SK-N-SH (cell line): ENCODE measurements around the gene STARD7. TPM values are rescaled to one million over a fixed set of nuclear protein-coding genes. Genes with fewer than 3 reads are reported as not detected.

Experiments
- CTCF ChIA-PET: fragments of 300-600, 350-600 bp; formaldehyde crosslinking; extraction: SDS; loops from one replicate; lab custom pipeline; 2021; lab: Yijun Ruan, JAX
- POLR2A ChIA-PET: fragments of 350-600 bp; sonication (Branson Sonifier 250); formaldehyde crosslinking; extraction: SDS; loops from one replicate; lab custom pipeline; 2020; ENCODE audit warnings: antibody characterized with exemption, inconsistent platforms; lab: Yijun Ruan, JAX
- DNase-seq: peaks from one replicate; pipeline ENCODE4 v3.0.0; 2012
- H2AFZ ChIP-seq: fragments of 200-600 bp; sonication (generic); 2 replicates; pipeline ENCODE4 v1.8.1; 2016; ENCODE audit warnings: antibody characterized with exemption, mild to moderate bottlenecking, low read depth
- H3F3A ChIP-seq: fragments of 200-600 bp; sonication (generic); replicated peaks from 2 replicates; pipeline ENCODE3; 2016; ENCODE audit warnings: antibody characterized with exemption, mild to moderate bottlenecking; ENCODE audit not compliant: insufficient read depth
- H3K27ac ChIP-seq, 2 experiments: fragments of 200-500 bp in 1 of 2; fragments of 200-600 bp in 1 of 2; sonication (Bioruptor generic) in 1 of 2; sonication (generic), shearing (Covaris generic) in 1 of 2; 2 replicates each; pipeline versions ENCODE4 v1.5.1 to v1.6.1; 2014 to 2016; ENCODE audit warnings: low read depth in 2 of 2, inconsistent platforms in 1 of 2, low read length in 1 of 2, mild to moderate bottlenecking in 1 of 2, mixed read lengths in 1 of 2
- H3K27me3 ChIP-seq: fragments of 200-600 bp; sonication (generic), shearing (Covaris generic); 2 replicates; pipeline ENCODE4 v1.6.1; 2016; ENCODE audit warnings: mixed run types; ENCODE audit not compliant: insufficient read depth
- H3K36me3 ChIP-seq, 2 experiments: fragments of 200-500 bp in 1 of 2; fragments of 200-600 bp in 1 of 2; sonication (Bioruptor generic) in 1 of 2; sonication (generic) in 1 of 2; replicated peaks in 1 of 2; 2 replicates each; pipeline versions ENCODE3 to v1.5.1; 2014 to 2016; ENCODE audit warnings: low read length in 1 of 2, mild to moderate bottlenecking in 1 of 2; ENCODE audit not compliant: insufficient read depth in 2 of 2, control insufficient read depth in 1 of 2
- H3K4me1 ChIP-seq, 2 experiments: fragments of 200-500 bp in 1 of 2; fragments of 200-600 bp in 1 of 2; sonication (Bioruptor generic) in 1 of 2; sonication (generic), shearing (Covaris generic) in 1 of 2; 2 replicates each; pipeline versions ENCODE4 v1.5.1 to v1.6.1; 2014 to 2016; ENCODE audit warnings: low read depth in 1 of 2, low read length in 1 of 2, mixed run types in 1 of 2; ENCODE audit not compliant: insufficient read depth in 2 of 2, control insufficient read depth in 1 of 2
- H3K4me2 ChIP-seq: fragments of 200-600 bp; sonication (generic), shearing (Covaris generic); 2 replicates; pipeline ENCODE4 v1.6.1; 2017; ENCODE audit warnings: mixed run types
- H3K4me3 ChIP-seq, 2 experiments: fragments of 200-500 bp in 1 of 2; fragments of 200-600 bp in 1 of 2; sonication (Bioruptor generic) in 1 of 2; sonication (generic), shearing (Covaris generic) in 1 of 2; 2 replicates each; pipeline versions ENCODE4 v1.5.1 to v1.8.1; 2014 to 2016; ENCODE audit warnings: low read depth in 2 of 2, inconsistent platforms in 1 of 2, low read length in 1 of 2, mild to moderate bottlenecking in 1 of 2, mixed read lengths in 1 of 2, moderate library complexity in 1 of 2
- H3K79me2 ChIP-seq: fragments of 200-600 bp; sonication (generic); 2 replicates; pipeline ENCODE4 v1.8.1; 2017; ENCODE audit warnings: mild to moderate bottlenecking; ENCODE audit not compliant: insufficient read depth
- H3K9ac ChIP-seq: fragments of 200-600 bp; sonication (generic); 2 replicates; pipeline ENCODE4 v1.6.1; 2017; ENCODE audit warnings: mixed run types
- H3K9me2 ChIP-seq: fragments of 200-600 bp; sonication (generic); 2 replicates; pipeline ENCODE4 v1.6.1; 2017; ENCODE audit warnings: mixed run types
- H3K9me3 ChIP-seq: fragments of 200-600 bp; sonication (generic); 2 replicates; pipeline ENCODE4 v1.6.1; 2017; ENCODE audit warnings: mixed run types, mild to moderate bottlenecking, moderate library complexity
- H4K20me1 ChIP-seq: fragments of 200-600 bp; sonication (generic); 2 replicates; pipeline ENCODE4 v1.6.1; 2017; ENCODE audit warnings: mild to moderate bottlenecking, mixed run types; ENCODE audit not compliant: insufficient read depth
- CTCF ChIP-seq: fragments of 200-600 bp; sonication (generic); IDR thresholded peaks from 2 replicates; pipeline ENCODE4 v1.6.1; 2017; ENCODE audit warnings: antibody characterized with exemption, mild to moderate bottlenecking, moderate library complexity
- ELF1 ChIP-seq: IDR thresholded peaks from 2 replicates; pipeline ENCODE4 v1.4.0; 2012
- EP300 ChIP-seq, 2 experiments: IDR thresholded peaks; 2 replicates each; pipeline versions ENCODE4 v1.4.0 to v1.6.1; 2012; ENCODE audit warnings: borderline replicate concordance in 1 of 2, low read depth in 1 of 2, low read length in 1 of 2
- EZH2phosphoT487 ChIP-seq: fragments of 200-600 bp; sonication (generic); IDR thresholded peaks from 2 replicates; pipeline ENCODE4 v1.6.1; 2017; ENCODE audit warnings: low read depth, mixed run types, mild to moderate bottlenecking, antibody characterized with exemption, moderate library complexity, borderline replicate concordance
- FOSL2 ChIP-seq: IDR thresholded peaks from 2 replicates; pipeline ENCODE4 v1.4.0; 2012; ENCODE audit warnings: low read depth, mild to moderate bottlenecking, moderate library complexity, borderline replicate concordance
- FOXM1 ChIP-seq: IDR thresholded peaks from 2 replicates; pipeline ENCODE4 v1.4.0; 2012; ENCODE audit warnings: low read depth, mild to moderate bottlenecking
- GABPA ChIP-seq: IDR thresholded peaks from 2 replicates; pipeline ENCODE4 v1.4.0; 2012; ENCODE audit warnings: low read depth, mild to moderate bottlenecking
- GATA2 ChIP-seq: sonication (generic); formaldehyde crosslinking; IDR thresholded peaks from 2 replicates; pipeline ENCODE4 v1.5.0; 2020; ENCODE audit warnings: mild to moderate bottlenecking, missing genetic modification reagents
- NFIC ChIP-seq: IDR thresholded peaks from 2 replicates; pipeline ENCODE4 v1.4.0; 2012; ENCODE audit warnings: borderline replicate concordance
- POLR2AphosphoS5 ChIP-seq: IDR thresholded peaks from 2 replicates; pipeline ENCODE4 v1.6.1; 2012; ENCODE audit warnings: low read depth, low read length
- RCOR1 ChIP-seq: fragments of 150-350 bp; IDR thresholded peaks from 2 replicates; pipeline ENCODE4 v1.6.1; 2017; ENCODE audit warnings: antibody characterized with exemption, low read length
- RFX5 ChIP-seq: IDR thresholded peaks from 2 replicates; pipeline ENCODE4 v1.6.1; 2012; ENCODE audit warnings: mild to moderate bottlenecking, improper control_type of control experiment, low read length
- SIN3A ChIP-seq: IDR thresholded peaks from 2 replicates; pipeline ENCODE4 v1.6.1; 2012; ENCODE audit warnings: low read depth, mild to moderate bottlenecking, low read length, moderate library complexity, borderline replicate concordance
- SMC3 ChIP-seq: IDR thresholded peaks from 2 replicates; pipeline ENCODE4 v1.6.1; 2012; ENCODE audit warnings: low read depth, low read length, improper control_type of control experiment
- TEAD4 ChIP-seq: IDR thresholded peaks from 2 replicates; pipeline ENCODE4 v1.4.0; 2012; ENCODE audit warnings: mild to moderate bottlenecking, borderline replicate concordance; ENCODE audit not compliant: insufficient read depth
- USF1 ChIP-seq: IDR thresholded peaks from 2 replicates; pipeline ENCODE4 v1.4.0; 2012; ENCODE audit warnings: low read depth, borderline replicate concordance
- WGBS: methylation state at CpG from one replicate; pipeline ENCODE4 v1.1.6; 2017; ENCODE audit warnings: low lambda C conversion rate; 5-methylcytosine and 5-hydroxymethylcytosine counted together
- polyA plus RNA-seq, 3 experiments: library from polyadenylated mRNA; depleted of rRNA; stranded (reverse); fragments of >200 nt; gene quantifications; 2 replicates each; pipeline ENCODE4 v1.2.3, GENCODE V29; 2012
- TF ChIP-seq, protein P1 (sequence below): fragments of 150-350 bp; IDR thresholded peaks from 2 replicates; pipeline ENCODE4 v1.6.1; 2016; ENCODE audit warnings: mild to moderate bottlenecking, low read depth, low read length
- TF ChIP-seq, protein P2 (sequence below): IDR thresholded peaks from 2 replicates; pipeline ENCODE4 v1.4.0; 2012; ENCODE audit warnings: low read depth
- TF ChIP-seq, protein P3 (sequence below): IDR thresholded peaks from 2 replicates; pipeline ENCODE4; 2012

Gene STARD7
- polyA plus RNA-seq, 1 of the 3 experiments (the other 2 are of a cell fraction): 36.1 TPM

GRCh38 chr2:96218508-96219131 lies 10.0 kb upstream of the STARD7 start:
- Histone ChIP-seq H3K27me3 (no peaks in the 10 kb centered on the region), H3K4me3 (no peak overlapping the region), H2AFZ (no peak overlapping the region), H4K20me1 (no peaks in the 10 kb centered on the region), H3K4me1 (no peaks in the 10 kb centered on the region), H3K79me2 (0 out of 2 replicates have a peak, but pooled peaks cover 3% of the 10 kb centered on the region), H3K9ac (no peak overlapping the region), H3K9me2 (no peaks in the 10 kb centered on the region), H3K4me2 (no peak overlapping the region), H3K9me3 (no peaks in the 10 kb centered on the region), H3K27ac (no peak overlapping the region), H3F3A (no peaks in the 10 kb centered on the region), H3K36me3 (no peaks in the 10 kb centered on the region)
- WGBS: 82% methylated on average over 13 of the region's 13 CpGs
- DNase-seq: no peak
- POLR2A ChIA-PET: no interaction called here
- CTCF ChIA-PET: no interaction called here
- no peak for TF ChIP-seq USF1
- no peak for TF ChIP-seq GABPA
- no peak for TF ChIP-seq SIN3A
- TF ChIP-seq RFX5: no peak
- TF ChIP-seq, protein P1, sequence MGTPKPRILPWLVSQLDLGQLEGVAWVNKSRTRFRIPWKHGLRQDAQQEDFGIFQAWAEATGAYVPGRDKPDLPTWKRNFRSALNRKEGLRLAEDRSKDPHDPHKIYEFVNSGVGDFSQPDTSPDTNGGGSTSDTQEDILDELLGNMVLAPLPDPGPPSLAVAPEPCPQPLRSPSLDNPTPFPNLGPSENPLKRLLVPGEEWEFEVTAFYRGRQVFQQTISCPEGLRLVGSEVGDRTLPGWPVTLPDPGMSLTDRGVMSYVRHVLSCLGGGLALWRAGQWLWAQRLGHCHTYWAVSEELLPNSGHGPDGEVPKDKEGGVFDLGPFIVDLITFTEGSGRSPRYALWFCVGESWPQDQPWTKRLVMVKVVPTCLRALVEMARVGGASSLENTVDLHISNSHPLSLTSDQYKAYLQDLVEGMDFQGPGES: no peak
- TF ChIP-seq FOXM1: no peak
- no peak for TF ChIP-seq GATA2 (CRISPR knock-in tag)
- TF ChIP-seq EZH2phosphoT487: no peak
- no peak for TF ChIP-seq SMC3
- TF ChIP-seq NFIC: no peak

- CTCF ChIA-PET: interaction anchor here (0.9 kb wide), 1 partner anchor 12 kb away, joined by 3 read pairs; no protein-coding TSS in a partner anchor
- POLR2A ChIA-PET: no interaction called here
- 95% methylated on average over 4 of the region's 4 CpGs for WGBS
Observed at GRCh38 chr2:96214554-96214953, 5.9 kb upstream of the STARD7 start.

More at GRCh38 chr2:96214554-96214953, 5.9 kb upstream of the STARD7 start:
- H3K4me2 ChIP-seq: no peak overlapping the region
- H3K27me3 ChIP-seq: no peaks in the 10 kb centered on the region
- peaks cover 18% of the 10 kb centered on the region; the same call in 1 of the 2 replicates for H3K79me2 ChIP-seq
- H3K9ac ChIP-seq: no peak overlapping the region
- no peaks in the 10 kb centered on the region for H3K9me3 ChIP-seq
- H3K9me2 ChIP-seq: no peaks in the 10 kb centered on the region
- H3K36me3 ChIP-seq: no peaks in the 10 kb centered on the region
- DNase-seq: no peak
- no peak overlapping the region for H2AFZ ChIP-seq
- H3K4me1 ChIP-seq: peaks cover 5 to 6% of the 10 kb centered on the region in 2 experiments; a peak in 1 of 4 replicates
- no peak overlapping the region for H3K4me3 ChIP-seq
- H3F3A ChIP-seq: no peaks in the 10 kb centered on the region
- no peaks in the 10 kb centered on the region for H4K20me1 ChIP-seq
- no peak for TF ChIP-seq POLR2AphosphoS5
- TF ChIP-seq SMC3: no peak
- no peak for TF ChIP-seq RCOR1
- TF ChIP-seq ELF1: no peak
- TF ChIP-seq, protein P2, sequence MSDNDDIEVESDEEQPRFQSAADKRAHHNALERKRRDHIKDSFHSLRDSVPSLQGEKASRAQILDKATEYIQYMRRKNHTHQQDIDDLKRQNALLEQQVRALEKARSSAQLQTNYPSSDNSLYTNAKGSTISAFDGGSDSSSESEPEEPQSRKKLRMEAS: no peak
- no peak for TF ChIP-seq FOSL2
- TF ChIP-seq TEAD4: no peak
- TF ChIP-seq USF1: no peak
- no peak for TF ChIP-seq CTCF
- TF ChIP-seq EP300 (IDR thresholded peaks at IDR 0.05; ENCODE audit: borderline replicate concordance in 1 of 2, low read depth in 1 of 2, low read length in 1 of 2): no peak
- TF ChIP-seq, protein P3, sequence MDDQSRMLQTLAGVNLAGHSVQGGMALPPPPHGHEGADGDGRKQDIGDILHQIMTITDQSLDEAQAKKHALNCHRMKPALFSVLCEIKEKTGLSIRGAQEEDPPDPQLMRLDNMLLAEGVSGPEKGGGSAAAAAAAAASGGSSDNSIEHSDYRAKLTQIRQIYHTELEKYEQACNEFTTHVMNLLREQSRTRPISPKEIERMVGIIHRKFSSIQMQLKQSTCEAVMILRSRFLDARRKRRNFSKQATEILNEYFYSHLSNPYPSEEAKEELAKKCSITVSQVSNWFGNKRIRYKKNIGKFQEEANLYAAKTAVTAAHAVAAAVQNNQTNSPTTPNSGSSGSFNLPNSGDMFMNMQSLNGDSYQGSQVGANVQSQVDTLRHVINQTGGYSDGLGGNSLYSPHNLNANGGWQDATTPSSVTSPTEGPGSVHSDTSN: no peak
- no peak overlapping the region for H3K27ac ChIP-seq
